Measurements from ENCODE around the gene DIP2C.
"Not testable (repeated sequence)": the region's sequence is repeated elsewhere in the genome, so short reads cannot be mapped to it uniquely, and the experiment has no call there.

Gene DIP2C

GRCh38 chr10:370449-370825 is 319.0 kb downstream of the DIP2C start:
- Histone ChIP-seq H3K4me3 (ENCODE audit: low read depth, low read length) (no peak overlapping the region), H3K36me3 (no peaks in the 10 kb centered on the region; the same call in 1 of the 2 replicates), H3K27me3 (ENCODE audit: insufficient read depth, low read depth, severe bottlenecking) (no peaks in the 10 kb centered on the region), H3K9me3 (ENCODE audit: severe bottlenecking) (no peaks in the 10 kb centered on the region), H3K27ac (no peak overlapping the region)
- no peak for DNase-seq
- no peak for TF ChIP-seq CTCF (IDR thresholded peaks at IDR 0.05; ENCODE audit: low read depth, low read length)

GRCh38 chr10:369684-370448 is 319.6 kb downstream of the DIP2C start:
- Histone ChIP-seq H3K36me3 (no peaks in the 10 kb centered on the region; the same call in 1 of the 2 replicates), H3K4me3 (ENCODE audit: low read depth, low read length) (no peak overlapping the region), H3K27me3 (ENCODE audit: insufficient read depth, low read depth, severe bottlenecking) (no peaks in the 10 kb centered on the region), H3K9me3 (ENCODE audit: severe bottlenecking) (no peaks in the 10 kb centered on the region), H3K27ac (no peak overlapping the region)
- TF ChIP-seq CTCF (IDR thresholded peaks at IDR 0.05; ENCODE audit: low read depth, low read length): no peak
- no peak for DNase-seq

- TF ChIP-seq CTCF (IDR thresholded peaks at IDR 0.05; ENCODE audit: low read depth, low read length): no peak
- no peak for DNase-seq
- H3K9me3 ChIP-seq (ENCODE audit: severe bottlenecking): no peaks in the 10 kb centered on the region
- H3K27me3 ChIP-seq (ENCODE audit: insufficient read depth, low read depth, severe bottlenecking): no peaks in the 10 kb centered on the region
- H3K36me3 ChIP-seq: no peaks in the 10 kb centered on the region
- H3K4me3 ChIP-seq (ENCODE audit: low read depth, low read length): no peak overlapping the region
- no peak overlapping the region for H3K27ac ChIP-seq
Measured at GRCh38 chr10:369221-369683, 320.2 kb downstream of the DIP2C start.

GRCh38 chr10:368579-369220 is 320.8 kb downstream of the DIP2C start:
- no peaks in the 10 kb centered on the region for H3K36me3 ChIP-seq
- H3K27me3 ChIP-seq (ENCODE audit: insufficient read depth, low read depth, severe bottlenecking): no peaks in the 10 kb centered on the region
- H3K9me3 ChIP-seq (ENCODE audit: severe bottlenecking): no peaks in the 10 kb centered on the region
- no peak overlapping the region for H3K4me3 ChIP-seq (ENCODE audit: low read depth, low read length)
- H3K27ac ChIP-seq: no peak overlapping the region
- TF ChIP-seq CTCF (IDR thresholded peaks at IDR 0.05; ENCODE audit: low read depth, low read length): no peak
- DNase-seq: no peak

GRCh38 chr10:368107-368506 is 321.4 kb downstream of the DIP2C start:
- not testable (repeated sequence) for H3K27me3 ChIP-seq (ENCODE audit: insufficient read depth, low read depth, severe bottlenecking); H3K4me3 ChIP-seq (ENCODE audit: low read depth, low read length); DNase-seq; H3K36me3 ChIP-seq; H3K9me3 ChIP-seq (ENCODE audit: severe bottlenecking); H3K27ac ChIP-seq

- no peak for TF ChIP-seq CTCF (IDR thresholded peaks at IDR 0.05; ENCODE audit: low read depth, low read length)
- H3K4me3 ChIP-seq (ENCODE audit: low read depth, low read length): no peak overlapping the region
- H3K27ac ChIP-seq: no peak overlapping the region
- H3K27me3 ChIP-seq (ENCODE audit: insufficient read depth, low read depth, severe bottlenecking): no peaks in the 10 kb centered on the region
- DNase-seq: no peak
- no peaks in the 10 kb centered on the region for H3K9me3 ChIP-seq (ENCODE audit: severe bottlenecking)
- no peaks in the 10 kb centered on the region for H3K36me3 ChIP-seq
Measured at GRCh38 chr10:367636-368035, 321.8 kb downstream of the DIP2C start.

All from WERI-Rb-1 (cell line).